Vagina (tissue), 2 donors: Measurements from ENCODE around the gene TNS4. TPM values are rescaled to one million over a fixed set of nuclear protein-coding genes. Genes with fewer than 3 reads are reported as not detected.

Source experiments
- DNase-seq, 2 donors: peaks; one replicate each; pipeline ENCODE4 v3.0.0-alpha.2; 2017; ENCODE audit errors: extremely low spot score in 2 of 2
- H3K27ac ChIP-seq: fragments of 200-600 bp; sonication (generic); one replicate; pipeline ENCODE4 v1.5.1; 2019
- H3K27me3 ChIP-seq: fragments of 200-600 bp; sonication (generic); one replicate; pipeline ENCODE4 v1.5.1; 2019
- H3K36me3 ChIP-seq, 2 donors: fragments of 200-600 bp; sonication (generic); one replicate each; pipeline ENCODE4 v1.5.1; 2017 to 2019
- H3K4me1 ChIP-seq: fragments of 200-600 bp; sonication (generic); one replicate; pipeline ENCODE4 v1.5.1; 2019
- H3K4me3 ChIP-seq, 2 donors: fragments of 200-600 bp; sonication (generic); 1 replicate in 1 of 2; 2 replicates in 1 of 2; pipeline ENCODE4 v1.5.1; 2016 to 2019
- H3K9me3 ChIP-seq: fragments of 200-600 bp; sonication (generic); one replicate; pipeline ENCODE4 v1.5.1; 2019
- CTCF ChIP-seq, 3 experiments: fragments of 450-650 bp in 2 of 3; fragments of 200-600 bp in 1 of 3; sonication (generic) in 1 of 3; IDR thresholded peaks; one replicate each; pipeline ENCODE4 v1.5.1; 2017 to 2019; ENCODE audit warnings: antibody characterized with exemption in 3 of 3, mild to moderate bottlenecking in 2 of 3, moderate library complexity in 2 of 3
- POLR2A ChIP-seq, 2 donors: fragments of 450-650 bp; IDR thresholded peaks; one replicate each; pipeline ENCODE4 v1.6.1; 2017; ENCODE audit warnings: antibody characterized with exemption in 2 of 2, mild to moderate bottlenecking in 2 of 2, moderate library complexity in 2 of 2
- POLR2AphosphoS5 ChIP-seq, 2 donors: sonication (generic); formaldehyde crosslinking; IDR thresholded peaks; one replicate each; pipeline ENCODE4 v1.9.0; 2017; ENCODE audit warnings: antibody characterized with exemption in 2 of 2, mild to moderate bottlenecking in 2 of 2, low read depth in 1 of 2; ENCODE audit not compliant: insufficient read depth in 1 of 2
- intact Hi-C: fragments of 100-400 bp; cut with DNase I; formaldehyde crosslinking; loops from one replicate; pipeline ENCODE4 v1.15.1; 2023
- total RNA-seq: library from RNA; depleted of rRNA; stranded (reverse); fragments of >200 nt; gene quantifications from one replicate; pipeline ENCODE4 v1.2.3, GENCODE V29; 2016

The TNS4 gene
- total RNA-seq, 1 donor from 2014 or later, result 296 TPM

- peaks cover 8% of the 10 kb centered on the region for H3K4me1 ChIP-seq
- H3K27ac ChIP-seq, result peak overlapping the region; percentile 50
- H3K4me3 ChIP-seq, result no peak overlapping the region
- H3K36me3 ChIP-seq, result no peaks in the 10 kb centered on the region
- no peaks in the 10 kb centered on the region for H3K27me3 ChIP-seq
- TF ChIP-seq POLR2A (IDR thresholded peaks at IDR 0.05) (no peak), CTCF (IDR thresholded peaks at IDR 0.05) (no peak), POLR2AphosphoS5 (IDR thresholded peaks at IDR 0.05; ENCODE audit: insufficient read depth in 1 of 2, low read depth in 1 of 2) (no peak)
- no peak for DNase-seq
- intact Hi-C loops, result no loop called here
- H3K9me3 ChIP-seq, result no peaks in the 10 kb centered on the region
Measured at GRCh38 chr17:40502716-40503115, 1.3 kb upstream of the TNS4 start.

GRCh38 chr17:40500709-40501108 is 714 bp downstream of the TNS4 start:
- H3K27me3 ChIP-seq, result no peaks in the 10 kb centered on the region
- H3K4me3 ChIP-seq, result peak overlapping the region in 1 of 2 donors; percentile 48
- H3K27ac ChIP-seq, result peak overlapping the region; percentile 87
- H3K36me3 ChIP-seq, result no peaks in the 10 kb centered on the region
- H3K4me1 ChIP-seq, result peaks cover 8% of the 10 kb centered on the region
- no peak for TF ChIP-seq POLR2A (IDR thresholded peaks at IDR 0.05)
- no peak for TF ChIP-seq CTCF (IDR thresholded peaks at IDR 0.05)
- TF ChIP-seq POLR2AphosphoS5 (IDR thresholded peaks at IDR 0.05; ENCODE audit: insufficient read depth in 1 of 2, low read depth in 1 of 2), result no peak
- DNase-seq, result no peak
- no peaks in the 10 kb centered on the region for H3K9me3 ChIP-seq
- intact Hi-C loops, result no loop called here

- DNase-seq, result no peak
- H3K4me1 ChIP-seq, result peaks cover 8% of the 10 kb centered on the region
- peak overlapping the region; percentile 16 to 48 for H3K4me3 ChIP-seq
- H3K27me3 ChIP-seq, result no peaks in the 10 kb centered on the region
- intact Hi-C loops, result no loop called here
- TF ChIP-seq POLR2AphosphoS5 (IDR thresholded peaks at IDR 0.05; ENCODE audit: insufficient read depth in 1 of 2, low read depth in 1 of 2) (no peak), CTCF (IDR thresholded peaks at IDR 0.05) (no peak), POLR2A (IDR thresholded peaks at IDR 0.05) (no peak)
- H3K9me3 ChIP-seq, result no peaks in the 10 kb centered on the region
- H3K27ac ChIP-seq, result peak overlapping the region; percentile 87
- H3K36me3 ChIP-seq, result no peaks in the 10 kb centered on the region
Measured at GRCh38 chr17:40500190-40500589, 1.2 kb downstream of the TNS4 start.

- Histone ChIP-seq H3K27ac (peak overlapping the region; percentile 87), H3K36me3 (no peaks in the 10 kb centered on the region), H3K9me3 (no peaks in the 10 kb centered on the region), H3K4me3 (peak overlapping the region; percentile 16 to 48), H3K4me1 (peaks cover 8% of the 10 kb centered on the region), H3K27me3 (no peaks in the 10 kb centered on the region)
- intact Hi-C loops, result no loop called here
- TF ChIP-seq POLR2A (IDR thresholded peaks at IDR 0.05) (no peak), POLR2AphosphoS5 (IDR thresholded peaks at IDR 0.05; ENCODE audit: insufficient read depth in 1 of 2, low read depth in 1 of 2) (peak; percentile 83 to 88)
- DNase-seq, result no peak
Measured at GRCh38 chr17:40499551-40500189, 1.8 kb downstream of the TNS4 start.

GRCh38 chr17:40498281-40499084 is 2.9 kb downstream of the TNS4 start:
- no peak for TF ChIP-seq POLR2A (IDR thresholded peaks at IDR 0.05)
- TF ChIP-seq CTCF (IDR thresholded peaks at IDR 0.05), result no peak
- TF ChIP-seq POLR2AphosphoS5 (IDR thresholded peaks at IDR 0.05; ENCODE audit: insufficient read depth in 1 of 2, low read depth in 1 of 2), result no peak
- Histone ChIP-seq H3K27me3 (no peaks in the 10 kb centered on the region), H3K4me3 (peak overlapping the region in 1 of 2 donors; percentile 48), H3K27ac (peak overlapping the region; percentile 87), H3K4me1 (peaks cover 15% of the 10 kb centered on the region), H3K9me3 (no peaks in the 10 kb centered on the region), H3K36me3 (no peaks in the 10 kb centered on the region)
- DNase-seq, result no peak
- intact Hi-C loops, result no loop called here
